NCI-H128 (cell line): ENCODE measurements around the gene SLC16A3.

Experiments used
- DNase-seq: peaks from one replicate; lab custom pipeline; 2025; ENCODE audit not compliant: unreplicated experiment; lab: John Stamatoyannopoulos, UW

SLC16A3 gene

DNA sequence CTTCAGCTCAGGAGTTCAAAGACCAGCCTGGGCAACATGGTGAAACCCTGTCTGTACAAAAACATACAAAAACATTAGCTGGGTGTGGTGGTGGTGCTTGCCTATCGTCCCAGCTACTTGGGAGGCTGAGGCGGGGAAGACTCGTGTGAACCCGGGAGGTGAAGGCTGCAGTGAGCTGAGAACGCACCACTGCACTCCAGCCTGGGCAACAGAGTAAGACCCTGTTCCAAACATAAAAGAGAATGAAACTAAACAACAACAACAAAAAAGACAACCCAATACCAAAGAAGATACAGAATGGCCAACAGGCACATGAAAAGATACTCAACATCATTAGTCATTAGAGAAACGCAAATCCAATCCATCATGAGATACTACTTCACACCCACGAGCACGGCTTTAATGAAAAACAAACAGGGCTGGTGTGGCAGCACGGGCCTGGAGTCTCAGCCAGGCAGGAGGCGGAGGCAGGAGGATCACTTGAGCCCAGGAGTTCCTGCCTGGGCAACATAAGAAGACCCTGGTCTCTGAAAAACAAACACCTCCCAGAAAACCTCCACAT is 7.4 kb upstream of the SLC16A3 start:
- no peak for DNase-seq

DNA sequence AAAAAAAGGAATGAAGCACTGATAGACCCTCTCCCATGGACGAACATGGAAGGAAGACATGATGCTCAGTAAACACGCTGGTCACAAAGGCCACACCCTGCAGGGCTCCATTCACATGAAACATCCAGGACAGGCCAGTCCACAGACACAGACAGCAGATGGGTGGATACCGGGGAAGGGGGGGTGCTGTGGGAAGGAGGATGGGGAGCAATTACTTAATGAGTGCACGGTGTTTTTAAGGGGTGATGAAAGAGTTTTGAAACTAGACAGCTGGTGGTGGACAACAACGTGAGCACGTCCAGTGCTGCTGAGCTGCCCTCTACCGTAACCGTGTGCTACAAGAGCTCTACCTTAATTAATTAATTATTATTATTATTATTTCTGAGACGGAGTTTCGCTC is 6.0 kb upstream of the SLC16A3 start:
- DNase-seq, result no peak

DNA sequence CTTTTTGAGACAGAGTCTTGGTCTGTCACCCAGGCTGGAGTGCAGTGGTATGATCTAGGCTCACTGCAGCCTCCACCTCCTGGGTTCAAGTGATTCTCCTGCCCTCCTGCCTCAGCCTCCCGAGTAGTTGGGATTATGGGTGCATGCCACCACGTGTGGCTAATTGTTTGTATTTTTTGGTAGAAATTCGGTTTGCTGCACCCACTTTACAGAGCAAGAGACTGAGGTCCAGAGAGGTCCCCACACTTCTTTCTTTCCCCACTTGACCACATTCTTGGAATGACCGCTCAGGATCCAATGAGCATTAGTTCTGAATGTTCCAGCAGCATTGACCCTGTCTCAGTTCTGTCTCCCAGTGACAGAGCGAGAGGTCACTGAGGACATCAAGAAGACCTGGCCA is 5.3 kb upstream of the SLC16A3 start:
- no peak for DNase-seq

DNA sequence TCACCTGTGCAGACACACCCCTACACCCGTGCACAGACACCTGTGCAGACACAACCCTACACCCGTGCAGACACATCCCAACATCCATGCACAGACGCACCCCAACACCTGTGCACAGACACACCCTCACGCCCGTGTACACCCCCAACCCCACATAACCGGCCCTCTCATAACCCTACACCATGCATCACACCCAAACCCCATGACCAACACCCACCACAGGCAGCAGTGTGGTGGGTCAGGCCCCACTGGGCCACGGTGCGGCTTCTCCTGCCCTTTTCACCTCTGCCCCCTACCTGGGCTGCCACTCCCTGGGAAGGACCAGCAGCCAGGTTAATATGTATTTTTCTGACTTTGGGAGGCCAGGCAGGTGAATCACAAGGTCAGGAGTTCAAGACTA is 4.2 kb upstream of the SLC16A3 start:
- no peak for DNase-seq

DNA sequence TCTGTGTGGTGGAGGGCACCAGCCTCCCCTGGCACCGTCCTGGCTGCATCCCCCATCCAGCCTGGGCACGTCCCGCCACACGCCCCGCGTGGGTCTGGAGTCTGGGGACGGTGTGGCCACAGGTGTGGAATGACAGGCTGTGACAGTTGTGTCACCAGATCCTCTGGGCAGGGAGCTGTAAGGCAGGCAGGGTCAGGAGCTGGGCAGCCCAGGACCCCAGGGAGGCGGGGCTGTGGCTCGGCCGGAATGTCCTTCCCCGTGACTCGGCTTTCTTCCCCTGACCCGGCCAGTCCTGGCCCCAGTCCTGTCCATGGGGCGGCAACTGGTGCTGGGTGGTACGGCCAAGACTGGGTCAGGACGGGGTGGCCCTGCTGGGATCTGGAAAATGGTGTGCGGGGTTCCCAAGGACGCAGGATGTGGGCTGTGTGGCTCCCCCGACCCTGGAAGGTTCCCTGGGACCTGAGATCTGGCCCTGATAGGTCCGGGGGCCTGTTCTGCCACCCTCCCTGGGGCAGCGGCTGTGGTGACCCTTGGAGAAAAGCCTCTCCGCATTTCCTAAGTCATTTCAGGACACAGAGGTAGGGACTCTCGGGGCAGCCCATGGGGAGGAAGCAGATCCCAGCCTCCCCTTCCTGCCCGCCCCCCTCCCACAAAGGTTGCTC is 3.3 kb upstream of the SLC16A3 start:
- no peak for DNase-seq

DNA sequence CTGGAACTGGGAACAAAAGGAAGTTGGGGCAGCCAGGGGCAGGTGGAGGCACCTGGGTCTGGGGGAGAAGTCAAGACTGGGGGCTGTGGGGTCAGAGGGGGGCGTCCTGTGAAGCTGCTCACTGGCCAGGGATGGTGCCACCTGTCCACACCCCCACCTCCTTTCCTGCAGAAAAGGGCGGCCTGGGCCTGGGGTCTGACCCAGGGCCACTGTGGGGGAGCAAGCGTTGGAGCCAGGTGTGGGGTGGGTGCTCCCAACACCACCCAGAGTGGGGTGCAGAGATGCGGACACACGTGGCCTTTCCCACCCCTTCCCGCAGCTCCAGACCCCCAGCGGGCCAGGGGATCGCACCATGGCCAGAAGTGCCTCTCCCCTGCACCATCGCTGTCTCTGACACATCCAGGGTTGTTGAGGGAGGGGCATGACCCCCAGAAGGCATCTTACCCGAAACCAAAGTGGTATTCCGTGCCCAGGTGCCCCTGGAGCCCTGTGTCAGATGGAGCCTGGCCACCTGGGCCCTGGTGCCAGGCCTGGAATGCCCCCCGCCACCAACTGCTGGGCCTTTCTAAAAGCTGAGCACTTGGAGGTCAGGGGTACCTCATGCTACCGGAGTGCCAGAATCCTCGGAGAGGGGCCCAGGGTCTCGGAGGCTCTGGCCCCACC is 2.6 kb upstream of the SLC16A3 start:
- no peak for DNase-seq

DNA sequence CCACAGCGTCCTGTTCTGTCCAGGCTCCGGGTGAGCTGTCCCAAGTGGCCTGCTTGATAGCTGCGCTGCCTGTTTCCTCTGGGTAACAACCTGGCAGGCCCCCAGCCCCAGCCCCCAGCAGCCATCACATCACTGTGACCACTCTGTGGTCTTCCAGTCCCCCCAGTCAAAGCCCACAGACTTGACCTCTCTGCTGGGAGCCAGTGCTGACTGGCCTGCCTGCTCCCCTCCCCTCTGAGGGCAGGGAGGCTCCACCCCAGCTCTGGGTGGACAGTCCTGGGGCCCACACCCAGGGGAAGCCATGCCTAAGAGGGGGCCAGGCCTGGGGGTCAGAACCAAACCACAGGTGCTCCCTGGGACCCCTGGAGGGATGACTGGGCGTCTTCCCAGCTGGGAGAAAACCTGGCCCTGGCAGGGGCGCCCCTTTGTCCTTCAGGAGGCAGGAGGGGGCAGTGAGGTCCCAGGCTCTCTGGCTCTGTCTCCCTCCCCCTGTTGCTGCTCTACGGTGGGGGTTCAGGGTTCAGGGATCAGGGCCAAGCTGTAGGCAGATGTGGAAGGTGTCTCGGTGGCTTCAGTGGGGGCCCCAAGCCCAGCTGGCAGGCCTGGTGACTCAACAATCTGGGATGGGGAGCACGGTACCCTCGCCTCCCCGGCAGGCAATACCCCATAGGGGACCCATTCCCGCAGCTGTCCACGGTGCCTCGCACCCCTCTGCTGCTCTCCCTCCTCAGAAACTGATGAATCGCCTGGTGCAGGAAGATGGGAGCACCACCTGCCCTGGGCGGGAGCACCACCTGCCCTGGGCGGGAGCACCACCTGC is 1.8 kb upstream of the SLC16A3 start:
- no peak for DNase-seq

DNA sequence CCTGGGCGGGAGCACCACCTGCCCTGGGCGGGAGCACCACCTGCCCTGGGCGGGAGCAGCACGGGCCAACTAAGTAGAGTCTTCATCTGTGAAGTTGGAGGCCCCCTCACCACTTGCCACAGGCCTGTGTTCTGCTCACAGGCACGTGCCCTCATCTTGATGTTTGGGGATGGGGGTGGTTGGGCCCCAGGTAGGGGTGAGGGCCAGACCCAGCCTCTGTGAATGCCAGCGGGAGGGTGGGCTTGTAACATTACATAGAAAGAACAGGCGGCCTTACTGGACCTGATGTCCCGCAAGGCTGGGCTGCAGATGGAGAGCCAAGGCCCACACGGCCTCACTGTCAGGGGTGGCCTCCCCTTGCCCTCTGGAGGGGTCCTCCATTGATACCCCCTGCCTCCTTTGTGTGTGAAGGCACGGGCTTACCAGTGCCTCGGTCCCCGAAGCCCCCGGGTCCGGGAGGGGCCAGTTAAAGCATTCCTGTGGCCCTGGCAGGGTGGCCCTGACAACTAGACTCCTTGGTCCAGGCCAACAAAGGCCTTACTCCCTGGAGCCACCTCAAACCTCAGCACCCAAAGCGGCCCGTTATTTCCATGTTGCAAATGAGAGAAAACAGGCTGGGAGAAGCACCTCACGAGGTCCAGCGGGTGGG is 1.1 kb upstream of the SLC16A3 start:
- DNase-seq, result no peak

DNA sequence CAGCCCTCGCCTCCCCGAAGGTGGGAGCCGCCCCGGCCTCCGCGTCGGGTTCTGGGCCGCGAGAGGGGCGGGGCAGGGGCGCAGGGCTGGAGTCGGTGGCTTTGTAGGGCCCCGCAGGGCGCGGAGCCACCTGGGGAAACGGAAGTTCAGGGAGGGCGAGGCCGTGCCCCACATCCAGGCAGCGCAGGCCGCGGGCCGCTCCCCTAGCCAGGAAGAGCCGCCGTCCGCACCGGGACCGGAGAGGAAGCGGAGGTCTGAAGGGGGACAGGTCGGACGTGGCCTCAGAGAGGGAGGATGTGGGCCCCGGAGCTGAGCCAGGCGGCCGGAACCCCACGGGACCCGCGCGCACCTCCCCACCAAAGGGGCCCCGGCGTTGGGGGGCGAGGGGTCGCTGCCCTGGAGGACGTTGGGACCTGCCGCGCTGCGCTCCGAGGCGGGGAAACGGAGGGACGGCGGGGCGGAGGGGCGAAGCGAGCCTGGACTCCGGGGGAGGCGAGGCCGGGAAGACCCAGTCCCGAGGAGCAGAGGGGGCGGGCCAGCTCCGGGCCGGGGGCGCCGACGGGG is 482 bp upstream of the SLC16A3 start:
- no peak for DNase-seq

DNA sequence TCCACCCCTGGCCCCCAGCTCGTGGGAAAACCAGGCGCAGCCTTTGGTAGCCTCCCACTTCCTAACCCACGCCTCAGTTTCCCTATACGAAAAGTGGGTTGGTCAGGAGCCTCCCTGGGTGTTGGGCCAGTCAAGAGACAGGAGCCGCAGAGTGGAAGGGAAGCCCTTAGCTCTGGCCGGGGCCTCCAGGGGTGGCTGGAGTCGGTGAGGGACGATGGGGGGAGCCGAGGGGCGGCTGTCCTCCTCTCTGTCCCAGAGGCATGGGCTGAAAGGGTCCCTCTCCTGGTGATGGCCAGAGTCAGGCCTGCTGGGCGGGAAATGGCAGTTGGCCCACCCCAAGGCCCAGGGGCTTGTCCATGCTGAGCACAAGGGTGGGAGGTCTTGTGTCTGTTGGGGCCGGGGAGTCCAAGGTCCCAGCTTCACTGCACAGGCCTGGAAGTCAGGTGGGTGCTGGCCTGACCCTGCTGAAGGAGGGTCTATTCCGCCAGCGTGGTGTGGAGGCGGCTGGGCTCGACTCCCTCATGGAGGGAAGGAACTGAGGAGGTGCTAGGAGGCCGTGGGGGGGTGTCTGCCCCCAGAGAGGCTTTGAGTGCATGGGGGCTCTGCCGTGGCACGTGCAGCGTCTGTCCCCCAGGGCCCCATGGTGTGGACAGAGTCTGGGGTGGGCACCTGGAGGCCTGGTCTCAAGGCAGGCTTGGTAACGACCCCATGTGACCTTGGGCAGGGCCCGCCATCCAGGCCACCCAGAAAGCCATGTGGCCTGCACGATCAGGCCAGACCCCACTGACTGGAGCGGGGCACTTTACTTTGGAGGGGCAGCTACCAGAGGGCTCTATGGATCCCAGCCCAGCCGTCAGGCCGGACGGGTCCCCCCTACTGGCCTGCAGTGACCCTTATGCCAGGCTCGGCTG is 1.1 kb downstream of the SLC16A3 start:
- DNase-seq, result no peak

DNA sequence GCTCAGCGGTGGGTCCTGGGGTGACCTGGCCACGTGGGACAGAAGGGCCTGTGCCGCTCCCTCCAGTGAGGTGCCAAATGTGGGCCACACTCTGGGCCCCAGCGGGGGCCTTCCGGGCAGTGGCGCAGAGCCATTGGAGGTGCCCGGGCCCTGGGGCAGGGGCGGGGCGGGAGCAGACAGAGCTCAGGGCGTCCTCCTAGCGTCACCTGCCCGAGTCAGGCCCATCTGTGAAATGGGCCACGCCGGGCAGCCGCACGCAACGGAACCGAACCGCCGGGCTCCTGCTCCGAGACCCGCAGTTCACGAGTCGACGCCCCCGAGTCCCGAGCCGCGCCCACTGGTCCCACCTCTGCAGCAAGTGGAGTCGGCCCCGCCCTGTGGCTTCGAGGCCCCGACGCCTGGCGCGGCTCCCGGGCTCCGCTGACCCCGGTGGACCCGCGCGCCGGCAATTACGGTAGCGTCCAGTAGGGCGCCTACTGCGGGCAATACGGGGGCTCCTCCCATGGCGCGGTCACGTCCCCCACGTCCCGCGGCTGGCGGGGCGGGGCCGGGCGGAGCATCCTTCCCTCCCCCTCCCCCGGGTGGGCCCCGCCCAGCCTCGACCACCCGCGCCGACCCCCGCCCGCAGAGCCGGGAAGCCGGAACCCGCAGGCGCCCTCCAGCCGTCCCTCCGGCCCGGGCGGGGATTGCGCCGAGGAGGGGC is 1.9 kb downstream of the SLC16A3 start:
- no peak for DNase-seq

DNA sequence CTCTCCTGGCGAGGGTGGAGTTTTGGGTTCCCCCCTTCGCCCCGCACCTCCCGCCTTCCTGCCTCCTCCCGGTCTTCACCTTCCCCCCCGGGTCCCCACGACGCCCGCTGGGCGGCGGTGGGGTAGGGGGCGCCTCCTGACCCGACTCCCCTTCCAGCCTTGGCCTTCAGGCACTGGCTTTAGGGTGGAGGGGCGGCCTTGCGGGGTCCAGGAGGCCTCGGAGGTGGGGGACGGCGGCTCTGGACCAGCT is 2.4 kb downstream of the SLC16A3 start:
- DNase-seq, result no peak

DNA sequence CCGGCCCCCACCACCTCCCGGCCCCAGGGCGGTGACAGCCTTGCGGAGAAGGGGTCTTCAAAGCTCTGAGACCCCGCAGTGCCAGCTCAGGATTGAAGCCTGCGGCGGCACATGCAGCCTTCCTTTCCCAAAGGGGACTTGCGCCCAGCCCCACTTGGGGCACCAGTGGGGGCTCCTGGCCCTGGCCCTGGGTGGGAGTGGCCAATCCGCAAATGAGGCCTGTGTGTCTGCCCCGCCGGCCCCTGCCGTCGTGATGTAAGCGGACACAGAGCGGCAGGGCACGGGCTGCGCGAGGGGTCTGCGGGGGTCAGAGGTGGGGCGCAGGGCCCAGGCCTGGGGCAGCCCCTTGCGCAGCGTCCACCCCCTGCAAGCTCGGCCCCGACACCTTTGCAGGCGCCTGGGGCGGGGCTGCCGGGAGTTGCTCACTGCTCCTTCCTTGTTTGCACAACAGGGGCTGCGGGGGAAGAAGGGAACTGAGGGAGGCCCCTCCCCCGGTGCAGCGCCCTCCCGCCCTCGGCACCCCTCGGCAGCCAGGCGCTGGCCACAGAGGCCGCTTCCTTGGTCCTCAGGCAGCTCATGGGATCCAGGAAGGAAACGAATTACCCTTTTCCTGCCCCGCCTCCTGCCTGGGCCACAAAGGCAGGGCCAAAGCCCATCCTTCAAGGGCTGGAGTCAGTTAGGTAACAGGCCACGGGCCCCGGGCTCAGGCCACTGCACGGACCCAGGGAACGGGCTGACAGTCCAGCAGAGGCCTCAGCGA is 2.9 kb downstream of the SLC16A3 start:
- no peak for DNase-seq

DNA sequence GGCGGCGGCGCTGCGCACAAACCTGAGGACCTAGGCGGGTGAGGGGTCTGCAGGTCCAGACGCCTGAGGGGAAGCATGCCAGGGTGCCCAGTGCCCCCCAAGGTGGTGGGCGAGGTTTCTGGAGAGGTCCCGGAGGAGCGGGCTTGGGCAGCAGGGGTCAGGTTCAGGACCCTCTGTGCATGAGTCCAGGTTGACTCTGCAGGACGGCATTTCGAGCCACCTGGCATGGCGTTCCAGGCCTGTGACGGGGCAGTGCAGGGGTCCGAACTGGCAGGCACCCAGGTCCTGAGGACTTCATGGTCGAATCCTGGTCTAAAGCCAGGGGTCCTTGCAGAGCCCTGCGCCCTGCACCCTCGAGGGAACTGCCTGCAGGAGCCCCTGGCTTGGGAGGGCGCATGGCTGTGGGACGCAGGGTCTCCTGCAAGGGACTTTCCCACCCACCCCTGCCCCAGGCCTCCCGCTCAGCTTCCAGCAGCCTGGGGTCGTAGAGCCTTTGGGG is 3.5 kb downstream of the SLC16A3 start:
- DNase-seq, result no peak

DNA sequence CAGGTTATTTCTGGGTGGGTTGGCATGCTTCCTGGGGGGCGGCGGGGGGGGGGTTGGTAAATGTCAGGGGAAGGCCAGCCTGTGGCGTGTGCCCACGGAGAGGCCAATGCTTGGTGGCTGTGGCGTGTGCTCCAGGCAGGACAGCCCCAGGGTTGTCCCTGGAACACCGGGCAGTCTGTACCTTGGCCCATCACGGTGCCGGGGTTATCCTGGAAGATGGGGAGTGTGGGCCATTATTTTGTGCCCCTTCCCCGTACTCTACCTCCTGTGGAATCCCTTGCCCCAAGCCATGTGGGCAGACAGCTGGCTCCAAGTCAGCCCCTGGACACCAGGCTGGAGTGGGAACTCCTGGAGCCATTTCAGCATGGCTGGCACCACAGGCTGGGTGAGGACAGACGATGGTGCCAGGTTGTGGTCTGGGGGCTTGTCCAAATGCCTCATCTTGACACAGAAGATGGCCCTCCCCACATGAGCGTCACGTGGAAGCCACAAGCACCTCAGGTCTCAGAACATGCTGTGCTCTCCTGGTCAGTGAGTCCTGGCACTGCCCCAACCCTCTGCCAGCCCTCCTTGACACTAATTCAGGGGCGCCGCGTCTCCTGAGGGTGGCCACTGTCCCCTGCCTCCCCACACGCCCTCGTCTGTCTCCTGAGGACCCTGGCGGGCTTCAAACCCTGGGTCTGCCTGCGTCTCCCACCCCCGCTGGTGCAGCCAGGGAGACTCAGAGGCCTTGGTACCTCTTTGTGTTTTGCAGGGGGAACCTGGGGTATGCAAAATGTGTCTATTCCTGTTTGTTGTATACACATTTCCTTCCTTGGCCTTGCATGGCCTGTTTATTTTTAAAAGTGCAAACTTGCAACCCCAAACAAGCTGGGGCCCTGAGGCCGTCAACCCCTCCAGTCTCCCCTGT is 4.3 kb downstream of the SLC16A3 start:
- DNase-seq, result no peak

DNA sequence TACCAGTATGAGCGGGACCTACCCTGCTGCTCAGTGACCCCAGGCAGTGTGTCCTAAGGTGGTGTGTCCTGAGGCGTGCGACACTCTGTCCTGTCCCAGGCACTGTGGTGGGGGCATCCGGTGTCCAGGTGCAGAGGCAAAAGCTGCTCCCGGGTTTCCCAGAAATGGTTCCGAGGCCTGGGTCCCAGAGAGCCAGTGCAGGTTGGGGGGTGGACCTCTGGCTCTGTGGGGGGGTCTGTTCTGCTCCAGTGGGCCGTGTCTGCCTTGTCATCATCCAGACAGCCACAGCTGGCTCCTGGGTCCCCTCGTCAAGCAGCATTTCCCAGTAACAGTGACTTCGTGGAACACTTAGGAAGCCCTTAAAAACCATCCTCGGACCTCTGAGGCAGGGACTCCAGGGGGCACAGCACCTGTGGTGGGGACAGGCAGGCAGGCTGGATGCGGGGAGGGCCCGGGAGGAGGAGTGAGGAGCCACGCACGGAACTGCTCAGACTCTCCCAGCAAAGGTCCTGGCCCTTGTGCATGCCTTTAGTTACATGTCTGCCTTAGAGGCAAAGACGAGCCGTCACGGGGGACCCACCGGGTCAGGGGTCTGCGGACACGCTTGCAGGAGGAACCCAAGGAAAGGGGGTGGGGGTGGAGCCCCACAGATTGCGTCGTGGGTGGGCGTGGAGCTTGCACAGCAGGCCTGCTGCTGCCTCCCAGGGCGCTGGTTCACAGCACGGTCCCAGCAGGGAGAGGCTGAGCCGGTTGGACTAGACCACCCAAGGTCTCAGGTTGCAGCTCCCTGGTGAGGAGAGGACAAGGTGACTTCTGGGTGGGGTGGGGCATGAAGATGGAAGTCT is 5.6 kb downstream of the SLC16A3 start:
- no peak for DNase-seq
